Suprapubic skin (tissue), 4 donors: Measurements from ENCODE around the gene PUSL1. TPM values are rescaled to one million over a fixed set of nuclear protein-coding genes. Genes with fewer than 3 reads are reported as not detected.
A peak's percentile ranks its signal among the peaks of the same experiment; 100 is the strongest.

ENCODE experiments used
- DNase-seq, 2 donors: peaks; one replicate each; pipeline ENCODE4 v3.0.0-alpha.2; 2019; ENCODE audit warnings: low spot score in 2 of 2
- H3K27ac ChIP-seq: fragments of 200-600 bp; sonication (generic); one replicate; pipeline ENCODE4 v1.5.1; 2019
- H3K27me3 ChIP-seq: fragments of 200-600 bp; sonication (generic); one replicate; pipeline ENCODE4 v1.5.1; 2019
- H3K36me3 ChIP-seq: fragments of 200-600 bp; sonication (generic); one replicate; pipeline ENCODE4 v1.5.1; 2019
- H3K4me1 ChIP-seq: fragments of 200-600 bp; sonication (generic); one replicate; pipeline ENCODE4 v1.5.1; 2019
- H3K4me3 ChIP-seq: fragments of 200-600 bp; sonication (generic); one replicate; pipeline ENCODE4 v1.5.1; 2019; ENCODE audit warnings: mild to moderate bottlenecking
- H3K9me3 ChIP-seq: fragments of 200-600 bp; sonication (generic); one replicate; pipeline ENCODE4 v1.5.1; 2019
- CTCF ChIP-seq, 2 donors: fragments of 200-600 bp in 1 of 2; fragments of 450-650 bp in 1 of 2; sonication (generic) in 1 of 2; IDR thresholded peaks; one replicate each; pipeline ENCODE4 v1.5.1; 2016 to 2019; ENCODE audit warnings: antibody characterized with exemption in 2 of 2, mild to moderate bottlenecking in 1 of 2, moderate library complexity in 1 of 2
- EP300 ChIP-seq: sonication (generic); formaldehyde crosslinking; IDR thresholded peaks from one replicate; pipeline ENCODE4 v1.6.1; 2017; ENCODE audit warnings: antibody characterized with exemption
- POLR2A ChIP-seq, 2 donors: fragments of 450-650 bp; IDR thresholded peaks; one replicate each; pipeline ENCODE4 v1.6.1; 2017; ENCODE audit warnings: antibody characterized with exemption in 2 of 2, mild to moderate bottlenecking in 2 of 2, moderate library complexity in 2 of 2
- POLR2AphosphoS5 ChIP-seq, 3 donors: sonication (generic); formaldehyde crosslinking; IDR thresholded peaks; one replicate each; pipeline ENCODE4 v1.6.1; 2017; ENCODE audit warnings: antibody characterized with exemption in 3 of 3
- WGBS: methylation state at CpG from one replicate; pipeline ENCODE4 v1.1.5; 2018; 5-methylcytosine and 5-hydroxymethylcytosine counted together
- total RNA-seq, 4 donors: library from RNA; depleted of rRNA; stranded (reverse); fragments of >200 nt; gene quantifications; one replicate each; pipeline ENCODE4 v1.1.0, GENCODE V29; 2016

Gene PUSL1
- total RNA-seq, 4 donors from 2014 or later = 16.9 to 56.4 (median 36.4) TPM

GRCh38 chr1:1331068-1331965, 22.9 kb downstream of the PUSL1 start, which contains the start of gene TAS1R3:
Gene TAS1R3, plus strand, starts transcription at chr1:1331280. Its CDS starts 66 bp downstream, at chr1:1331346.
- Histone ChIP-seq H3K27me3 (no peaks in the 10 kb centered on the region), H3K4me1 (peaks cover 46% of the 10 kb centered on the region), H3K36me3 (peaks cover 29% of the 10 kb centered on the region), H3K4me3 (no peak within 1 kb of the TSS), H3K27ac (no peak within 1 kb of the TSS), H3K9me3 (no peaks in the 10 kb centered on the region)
- TF ChIP-seq POLR2A (IDR thresholded peaks at IDR 0.05) = no peak
- no peak for TF ChIP-seq POLR2AphosphoS5 (IDR thresholded peaks at IDR 0.05)
- TF ChIP-seq CTCF (IDR thresholded peaks at IDR 0.05) = no peak
- TF ChIP-seq EP300 = no peak
- no peak for DNase-seq
- WGBS = 35% methylated on average over 17 of the region's 41 CpGs

GRCh38 chr1:1332031-1332755, 23.8 kb downstream of the PUSL1 start:
- 66% methylated on average over 32 of the region's 57 CpGs for WGBS
- Histone ChIP-seq H3K36me3 (peaks cover 33% of the 10 kb centered on the region), H3K27me3 (no peaks in the 10 kb centered on the region), H3K9me3 (no peaks in the 10 kb centered on the region), H3K27ac (no peak overlapping the region), H3K4me3 (peak overlapping the region; percentile 27), H3K4me1 (peaks cover 40% of the 10 kb centered on the region)
- TF ChIP-seq EP300 (no peak), CTCF (IDR thresholded peaks at IDR 0.05) (no peak), POLR2A (IDR thresholded peaks at IDR 0.05) (no peak), POLR2AphosphoS5 (IDR thresholded peaks at IDR 0.05) (no peak)
- no peak for DNase-seq

- TF ChIP-seq POLR2AphosphoS5 (IDR thresholded peaks at IDR 0.05) (peak in 1 of 3 donors; percentile 76), POLR2A (IDR thresholded peaks at IDR 0.05) (no peak)
- Histone ChIP-seq H3K4me3 (peak overlapping the region; percentile 27), H3K36me3 (peaks cover 32% of the 10 kb centered on the region), H3K27ac (no peak overlapping the region), H3K9me3 (no peaks in the 10 kb centered on the region), H3K27me3 (no peaks in the 10 kb centered on the region), H3K4me1 (peaks cover 40% of the 10 kb centered on the region)
- no peak for DNase-seq
- 33% methylated on average over 22 of the region's 48 CpGs for WGBS
Observed at GRCh38 chr1:1332774-1333480, 24.5 kb downstream of the PUSL1 start.

- Histone ChIP-seq H3K27ac (no peak overlapping the region), H3K4me3 (no peak overlapping the region), H3K27me3 (no peaks in the 10 kb centered on the region), H3K36me3 (peaks cover 34% of the 10 kb centered on the region), H3K4me1 (peaks cover 40% of the 10 kb centered on the region), H3K9me3 (no peaks in the 10 kb centered on the region)
- 94% methylated on average over 16 of the region's 36 CpGs for WGBS
- TF ChIP-seq CTCF (IDR thresholded peaks at IDR 0.05) = no peak
- TF ChIP-seq EP300 = no peak
- TF ChIP-seq POLR2A (IDR thresholded peaks at IDR 0.05) = no peak
- no peak for TF ChIP-seq POLR2AphosphoS5 (IDR thresholded peaks at IDR 0.05)
- no peak for DNase-seq
Observed at GRCh38 chr1:1333551-1334241, 25.3 kb downstream of the PUSL1 start.

- WGBS = 100% methylated on average over 1 of the region's 11 CpGs
- no peak for DNase-seq
- Histone ChIP-seq H3K36me3 (peaks cover 46% of the 10 kb centered on the region), H3K4me1 (peaks cover 40% of the 10 kb centered on the region), H3K27ac (no peak overlapping the region), H3K27me3 (no peaks in the 10 kb centered on the region), H3K9me3 (no peaks in the 10 kb centered on the region), H3K4me3 (no peak overlapping the region)
- TF ChIP-seq POLR2AphosphoS5 (IDR thresholded peaks at IDR 0.05) (no peak), POLR2A (IDR thresholded peaks at IDR 0.05) (no peak)
Observed at GRCh38 chr1:1334835-1335234, 26.4 kb downstream of the PUSL1 start.
